ENCODE data around the gene CALD1.

GRCh38 chr7:134946260-134946659 is 166.8 kb downstream of the CALD1 start:
- TF ChIP-seq POLR2A (IDR thresholded peaks at IDR 0.05) (no peak), CTCF (IDR thresholded peaks at IDR 0.05) (no peak)
